ENCODE results near the gene CAV1. TPM values are rescaled to one million over a fixed set of nuclear protein-coding genes. Genes with fewer than 3 reads are reported as not detected.
A peak's percentile ranks its signal among the peaks of the same experiment; 100 is the strongest.

The CAV1 gene
- total RNA-seq, 1 experiment from 2014 or later = 20.2 TPM

DNA sequence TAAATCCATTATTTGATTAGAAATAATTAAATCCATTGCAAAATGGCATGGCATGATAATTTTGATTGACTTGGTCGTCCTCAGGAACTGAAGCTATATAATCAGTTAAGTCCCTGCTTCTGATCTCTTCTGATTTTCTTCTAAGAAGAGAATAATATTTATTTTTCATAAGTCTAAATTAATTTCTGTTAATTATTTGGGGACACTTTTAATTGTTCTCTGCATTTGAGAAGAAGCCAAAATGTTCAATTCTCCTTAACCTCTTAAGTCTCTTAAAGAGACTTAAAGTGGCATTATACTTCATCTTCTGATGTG lies 67.2 kb downstream of the CAV1 start:
- no peak for DNase-seq
- Mint-ChIP-seq H3K27me3 (ENCODE audit: low read depth) (no peaks in the 10 kb centered on the region), H3K27ac (no peak overlapping the region), H3K4me1 (peaks cover 21 to 24% of the 10 kb centered on the region in 2 experiments), H3K36me3 (ENCODE audit: insufficient read depth in 1 of 3, low read depth in 3 of 3) (no peaks in the 10 kb centered on the region), H3K4me3 (no peak overlapping the region), H3K9me3 (no peaks in the 10 kb centered on the region)
- no peaks in the 10 kb centered on the region for H4K20me1 ChIP-seq (ENCODE audit: control insufficient read depth, insufficient read depth, insufficient read length)
- no peaks in the 10 kb centered on the region for H3K79me1 ChIP-seq (ENCODE audit: insufficient read depth, low read depth, low read length, poor library complexity, severe bottlenecking)
- no peak overlapping the region for H4K5ac ChIP-seq (ENCODE audit: insufficient read length, low read depth, low read length)
- no peak overlapping the region for H3K4me2 ChIP-seq (ENCODE audit: insufficient read depth, insufficient read length, low read length)
- no peak overlapping the region for H2AFZ ChIP-seq (ENCODE audit: low read length)
- H2BK20ac ChIP-seq (ENCODE audit: low read depth, low read length, poor library complexity, severe bottlenecking) = no peak overlapping the region
- no peaks in the 10 kb centered on the region; the same call in 1 of the 2 replicates for H3K4me1 ChIP-seq (ENCODE audit: insufficient read depth, low read length)
- H3K18ac ChIP-seq (ENCODE audit: insufficient read length, low read depth, low read length) = no peak overlapping the region
- H3K14ac ChIP-seq (ENCODE audit: insufficient read depth, low read length) = no peak overlapping the region
- no peak overlapping the region for H4K8ac ChIP-seq (replicated peaks; ENCODE audit: insufficient read length, low read depth, low read length)
- no peak overlapping the region for H2BK15ac ChIP-seq (ENCODE audit: low read depth, low read length)
- WGBS (ENCODE audit: extremely low coverage, insufficient read length, low lambda C conversion rate) = no CpG with 5 or more reads among the region's 1 CpG
- no peak overlapping the region for H4K91ac ChIP-seq (ENCODE audit: insufficient read length, low read depth, low read length)
- TF ChIP-seq CTCF (conservative IDR thresholded peaks at IDR 0.05) = 0 out of 3 replicates have a peak, but pooled peaks have one; percentile 10
- H3K9me3 ChIP-seq (ENCODE audit: control insufficient read depth, low read depth, low read length) = no peaks in the 10 kb centered on the region
- no peak overlapping the region for H3K56ac ChIP-seq (ENCODE audit: insufficient read length, low read depth, low read length)
- no peak overlapping the region for H3K23ac ChIP-seq (ENCODE audit: insufficient read length, low read depth, low read length)
- H3K27ac ChIP-seq (ENCODE audit: insufficient read length, low read depth, low read length) = no peak overlapping the region
- H2BK12ac ChIP-seq (ENCODE audit: insufficient read length, low read depth, low read length) = no peak overlapping the region
- no peak overlapping the region for H2BK120ac ChIP-seq (ENCODE audit: low read depth, low read length, poor library complexity, severe bottlenecking)
- no peak overlapping the region for H2BK5ac ChIP-seq (ENCODE audit: insufficient read length, low read length)
- H3K23me2 ChIP-seq (ENCODE audit: insufficient read length, low read depth, low read length, poor library complexity, severe bottlenecking) = no peaks in the 10 kb centered on the region
- H3T11ph ChIP-seq (ENCODE audit: low read length) = no peak overlapping the region
- H3K79me2 ChIP-seq (ENCODE audit: insufficient read depth, low read length) = no peaks in the 10 kb centered on the region
- H3K27me3 ChIP-seq (ENCODE audit: insufficient read depth, low read length) = no peaks in the 10 kb centered on the region
- H2AK5ac ChIP-seq (ENCODE audit: insufficient read length, low read length) = no peak overlapping the region
- no peak overlapping the region for H3K9ac ChIP-seq (ENCODE audit: extremely low read depth, insufficient read length, low read length)
- no peak overlapping the region for H3K4ac ChIP-seq (ENCODE audit: low read depth, low read length)

Data from H9 (cell line).